Body of pancreas (tissue), 4 donors: ENCODE data around the gene CD47.

Experiments used
- POLR2A ChIP-seq, 3 donors: fragments of 450-650 bp; IDR thresholded peaks; one replicate each; pipeline ENCODE4 v1.6.1; 2016; ENCODE audit warnings: antibody characterized with exemption in 3 of 3, mild to moderate bottlenecking in 2 of 3
- TF ChIP-seq, protein P1 (sequence below), 7 experiments: fragments of 450-650 bp in 4 of 7; fragments of 200-600 bp in 3 of 7; sonication (generic) in 3 of 7; IDR thresholded peaks; one replicate each; pipeline ENCODE4 v1.5.1; 2016 to 2019; ENCODE audit warnings: antibody characterized with exemption in 7 of 7

DNA sequence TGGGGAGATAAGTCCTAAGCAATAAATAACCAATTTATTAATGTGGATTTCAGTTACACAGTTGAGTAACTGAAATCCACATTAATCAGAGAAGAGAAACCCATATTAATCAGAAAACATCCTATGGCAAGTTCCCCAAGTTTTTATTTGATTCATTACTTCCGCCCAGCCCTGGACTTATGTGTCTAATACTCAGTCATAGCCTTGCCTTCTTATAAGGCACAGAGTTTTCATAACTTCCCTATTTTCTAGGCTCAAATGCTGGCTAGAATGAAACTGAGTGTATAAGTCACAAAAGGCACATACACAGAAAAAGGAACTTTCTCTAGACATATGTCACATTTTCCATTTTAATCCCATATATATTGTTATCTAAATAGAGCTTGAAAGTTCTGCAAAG lies 28.8 kb downstream of the CD47 start:
- TF ChIP-seq POLR2A (IDR thresholded peaks at IDR 0.05), result no peak
- TF ChIP-seq, protein P1, sequence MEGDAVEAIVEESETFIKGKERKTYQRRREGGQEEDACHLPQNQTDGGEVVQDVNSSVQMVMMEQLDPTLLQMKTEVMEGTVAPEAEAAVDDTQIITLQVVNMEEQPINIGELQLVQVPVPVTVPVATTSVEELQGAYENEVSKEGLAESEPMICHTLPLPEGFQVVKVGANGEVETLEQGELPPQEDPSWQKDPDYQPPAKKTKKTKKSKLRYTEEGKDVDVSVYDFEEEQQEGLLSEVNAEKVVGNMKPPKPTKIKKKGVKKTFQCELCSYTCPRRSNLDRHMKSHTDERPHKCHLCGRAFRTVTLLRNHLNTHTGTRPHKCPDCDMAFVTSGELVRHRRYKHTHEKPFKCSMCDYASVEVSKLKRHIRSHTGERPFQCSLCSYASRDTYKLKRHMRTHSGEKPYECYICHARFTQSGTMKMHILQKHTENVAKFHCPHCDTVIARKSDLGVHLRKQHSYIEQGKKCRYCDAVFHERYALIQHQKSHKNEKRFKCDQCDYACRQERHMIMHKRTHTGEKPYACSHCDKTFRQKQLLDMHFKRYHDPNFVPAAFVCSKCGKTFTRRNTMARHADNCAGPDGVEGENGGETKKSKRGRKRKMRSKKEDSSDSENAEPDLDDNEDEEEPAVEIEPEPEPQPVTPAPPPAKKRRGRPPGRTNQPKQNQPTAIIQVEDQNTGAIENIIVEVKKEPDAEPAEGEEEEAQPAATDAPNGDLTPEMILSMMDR (IDR thresholded peaks at IDR 0.05), result no peak
